T-helper 2 cell treated with Interferon-gamma antibody and Interleukin-4, amounts not matched to agents 5 μg/mL and 100 μg/mL, for 36 hours (primary cell): ENCODE measurements around the gene ZNF775.

Source experiments
- DNase-seq: peaks from one replicate; pipeline ENCODE4 v3.0.0; 2021; ENCODE audit warnings: low spot score
- H3K27ac Mint-ChIP-seq: one replicate; pipeline ENCODE4 v1.8.0; 2021; ENCODE audit warnings: mild to moderate bottlenecking, mixed read lengths
- H3K27me3 Mint-ChIP-seq: one replicate; pipeline ENCODE4 v1.8.0; 2021; ENCODE audit warnings: low read depth, mixed read lengths
- H3K36me3 Mint-ChIP-seq: one replicate; pipeline ENCODE4 v1.8.0; 2021; ENCODE audit warnings: low read depth, mixed read lengths
- H3K4me1 Mint-ChIP-seq: one replicate; pipeline ENCODE4 v1.8.0; 2021; ENCODE audit warnings: low read depth, mixed read lengths
- H3K4me3 Mint-ChIP-seq: one replicate; pipeline ENCODE4 v1.8.0; 2022; ENCODE audit warnings: mild to moderate bottlenecking, moderate library complexity, mixed read lengths
- H3K9me3 Mint-ChIP-seq: one replicate; pipeline ENCODE4 v1.8.0; 2021; ENCODE audit warnings: mixed read lengths

Gene ZNF775

DNA sequence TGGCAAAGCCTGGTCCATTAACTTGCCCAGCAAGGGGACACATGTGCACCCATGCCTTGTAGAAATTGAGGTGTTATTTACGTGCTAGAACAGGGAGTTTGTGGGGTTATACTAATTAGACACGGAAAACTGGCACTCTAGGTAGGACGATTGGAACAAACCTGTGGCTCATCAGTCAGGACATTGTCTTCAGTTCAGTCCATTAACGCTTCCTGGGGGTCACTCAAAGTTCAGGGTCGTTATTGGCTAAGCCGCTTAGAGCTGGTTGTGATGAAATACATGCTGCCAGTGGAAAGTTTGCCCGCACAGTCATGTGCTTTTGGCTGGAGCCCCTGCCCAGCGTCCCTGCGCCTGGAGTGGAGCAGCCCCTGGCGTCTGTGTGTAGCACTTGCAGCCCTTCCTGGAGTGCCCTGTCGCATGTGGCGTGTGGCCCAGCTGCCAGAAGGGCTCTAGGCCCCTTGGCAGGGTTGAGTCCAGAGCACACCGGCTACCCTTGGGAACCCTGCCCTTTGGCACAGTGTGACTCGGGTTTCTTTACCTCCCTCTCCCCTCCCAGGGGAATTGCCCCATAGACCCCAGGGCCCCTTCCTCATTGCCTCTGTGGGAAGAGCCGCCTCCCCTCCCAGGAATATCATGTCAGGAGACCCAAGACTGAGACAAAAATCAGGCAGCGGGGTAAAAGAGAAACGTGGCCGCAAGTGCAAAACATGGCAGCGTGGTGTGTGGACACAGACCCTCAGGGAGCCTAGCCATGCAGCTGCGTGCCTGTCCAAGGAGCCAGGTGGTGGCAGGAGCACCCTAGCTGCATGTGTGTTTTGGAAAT lies 9.8 kb downstream of the ZNF775 start:
- no peak overlapping the region for H3K27ac Mint-ChIP-seq

DNA sequence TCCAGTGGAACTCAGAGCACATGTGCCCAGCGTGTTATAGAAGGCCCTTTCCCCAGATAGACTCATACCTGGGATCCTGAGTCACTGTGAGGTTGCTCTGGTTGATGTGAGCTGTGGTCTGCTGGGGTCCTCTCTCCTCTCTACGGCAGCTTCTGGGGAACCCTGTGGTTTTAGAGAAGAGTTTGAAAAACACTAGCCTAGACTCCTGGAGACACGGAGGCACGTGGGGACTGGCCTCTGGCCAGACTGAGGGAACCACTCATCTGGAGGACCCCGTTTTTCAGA lies 10.3 kb downstream of the ZNF775 start:
- no peak for DNase-seq
- Mint-ChIP-seq H3K4me1 (peaks cover 4% of the 10 kb centered on the region), H3K36me3 (peaks cover 11% of the 10 kb centered on the region), H3K4me3 (no peak overlapping the region), H3K27me3 (no peaks in the 10 kb centered on the region), H3K9me3 (no peaks in the 10 kb centered on the region), H3K27ac (no peak overlapping the region)

More for the DNA sequence above, 9.8 kb downstream of the ZNF775 start:
- DNase-seq = no peak
- Mint-ChIP-seq H3K4me3 (no peak overlapping the region), H3K4me1 (peaks cover 2% of the 10 kb centered on the region), H3K9me3 (no peaks in the 10 kb centered on the region), H3K36me3 (peaks cover 11% of the 10 kb centered on the region), H3K27me3 (no peaks in the 10 kb centered on the region)

- Mint-ChIP-seq H3K27me3 (no peaks in the 10 kb centered on the region), H3K36me3 (peaks cover 11% of the 10 kb centered on the region), H3K27ac (no peak overlapping the region), H3K9me3 (no peaks in the 10 kb centered on the region), H3K4me3 (no peak overlapping the region), H3K4me1 (peaks cover 7% of the 10 kb centered on the region)
- DNase-seq = no peak
These were observed 11.1 kb downstream of the ZNF775 start for GRCh38 chr7:150390205-150390604.

DNA sequence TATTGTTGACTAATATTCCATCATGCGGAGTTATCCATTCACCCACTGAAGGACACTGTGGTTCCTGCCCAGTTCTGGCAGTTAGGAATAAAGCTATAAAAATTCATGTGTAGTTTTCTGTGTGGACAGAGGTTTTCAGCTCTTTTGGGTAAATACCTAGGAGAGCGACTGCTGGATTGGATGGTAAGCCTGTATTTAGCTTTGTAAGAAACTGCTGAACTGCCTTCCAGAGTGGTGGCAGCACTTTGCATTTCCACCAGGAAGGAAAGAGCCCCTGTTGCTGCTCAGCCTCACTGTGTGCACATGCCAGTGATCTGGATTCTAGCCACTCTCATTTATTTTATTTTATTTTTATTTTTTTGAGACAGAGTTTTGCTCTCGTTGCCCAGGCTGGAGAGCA lies 14.2 kb downstream of the ZNF775 start:
- peaks cover 5% of the 10 kb centered on the region for H3K4me1 Mint-ChIP-seq
- no peaks in the 10 kb centered on the region for H3K9me3 Mint-ChIP-seq
- no peak overlapping the region for H3K27ac Mint-ChIP-seq
- no peaks in the 10 kb centered on the region for H3K27me3 Mint-ChIP-seq
- DNase-seq = no peak
- H3K36me3 Mint-ChIP-seq = peaks cover 14% of the 10 kb centered on the region
- H3K4me3 Mint-ChIP-seq = no peak overlapping the region

DNA sequence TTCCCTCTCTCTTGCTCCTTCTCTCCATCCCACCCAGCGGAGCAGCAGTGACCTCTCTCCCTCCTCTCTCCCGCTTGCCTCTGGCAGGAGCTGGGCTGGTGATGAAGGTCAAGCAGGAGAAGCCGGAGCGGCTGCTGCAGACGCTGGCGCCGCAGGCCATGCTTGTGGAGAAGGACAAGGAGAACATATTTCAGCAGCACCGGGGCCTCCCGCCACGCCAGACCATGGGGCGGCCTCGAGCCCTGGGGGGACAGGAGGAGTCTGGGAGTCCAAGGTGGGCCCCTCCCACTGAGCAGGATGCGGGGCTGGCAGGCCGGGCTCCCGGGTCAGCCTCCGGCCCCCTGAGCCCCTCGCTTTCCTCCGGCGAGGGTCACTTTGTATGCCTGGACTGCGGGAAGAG lies 17.3 kb downstream of the ZNF775 start:
- H3K9me3 Mint-ChIP-seq = no peaks in the 10 kb centered on the region
- peaks cover 8% of the 10 kb centered on the region for H3K36me3 Mint-ChIP-seq
- no peak overlapping the region for H3K4me3 Mint-ChIP-seq
- H3K27me3 Mint-ChIP-seq = no peaks in the 10 kb centered on the region
- H3K27ac Mint-ChIP-seq = no peak overlapping the region
- DNase-seq = no peak
- peaks cover 12% of the 10 kb centered on the region for H3K4me1 Mint-ChIP-seq

DNA sequence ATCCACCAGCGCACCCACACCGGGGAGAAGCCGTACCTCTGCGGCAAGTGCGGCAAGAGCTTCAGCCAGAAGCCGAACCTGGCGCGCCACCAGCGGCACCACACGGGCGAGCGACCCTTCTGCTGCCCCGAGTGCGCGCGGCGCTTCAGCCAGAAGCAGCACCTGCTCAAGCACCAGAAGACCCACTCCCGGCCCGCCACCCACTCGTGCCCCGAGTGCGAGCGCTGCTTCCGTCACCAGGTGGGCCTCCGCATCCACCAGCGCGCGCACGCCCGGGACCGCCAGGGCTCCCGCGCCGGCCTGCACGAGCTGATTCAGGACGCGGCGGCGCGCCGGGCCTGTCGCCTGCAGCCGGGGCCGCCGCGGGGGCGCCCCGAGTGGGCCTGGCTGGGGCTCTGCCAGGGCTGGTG lies 17.7 kb downstream of the ZNF775 start:
- no peak for DNase-seq
- Mint-ChIP-seq H3K36me3 (peaks cover 8% of the 10 kb centered on the region), H3K9me3 (no peaks in the 10 kb centered on the region), H3K4me3 (no peak overlapping the region), H3K27me3 (no peaks in the 10 kb centered on the region), H3K4me1 (peaks cover 12% of the 10 kb centered on the region), H3K27ac (no peak overlapping the region)

DNA sequence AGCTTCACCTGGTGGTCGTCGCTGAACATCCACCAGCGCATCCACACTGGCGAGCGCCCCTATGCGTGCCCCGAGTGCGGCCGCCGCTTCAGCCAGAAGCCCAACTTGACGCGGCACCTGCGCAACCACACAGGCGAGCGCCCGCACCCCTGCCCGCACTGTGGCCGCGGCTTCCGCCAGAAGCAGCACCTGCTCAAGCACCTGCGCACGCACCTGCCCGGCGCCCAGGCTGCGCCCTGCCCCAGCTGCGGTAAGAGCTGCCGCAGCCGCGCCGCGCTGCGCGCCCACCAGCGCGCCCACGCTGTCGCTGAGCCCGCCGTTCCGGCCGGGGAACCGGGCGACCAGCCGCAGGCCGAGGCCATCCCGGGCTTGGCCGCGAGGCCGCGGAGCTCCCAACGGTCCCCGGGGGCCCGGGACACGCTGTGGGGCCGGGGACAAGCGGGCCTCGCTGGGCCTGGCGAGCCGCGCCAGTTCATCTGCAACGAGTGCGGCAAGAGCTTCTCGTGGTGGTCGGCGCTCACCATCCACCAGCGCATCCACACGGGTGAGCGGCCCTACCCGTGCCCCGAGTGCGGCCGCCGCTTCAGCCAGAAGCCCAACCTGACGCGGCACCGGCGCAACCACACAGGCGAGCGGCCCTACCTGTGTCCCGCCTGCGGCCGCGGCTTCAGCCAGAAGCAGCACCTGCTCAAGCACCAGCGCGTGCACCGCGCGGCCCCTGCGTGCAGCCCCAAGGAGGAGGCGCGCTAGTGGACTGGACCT lies 18.4 kb downstream of the ZNF775 start:
- Mint-ChIP-seq H3K9me3 (no peaks in the 10 kb centered on the region), H3K27me3 (no peaks in the 10 kb centered on the region), H3K27ac (no peak overlapping the region), H3K36me3 (peaks cover 4% of the 10 kb centered on the region), H3K4me3 (no peak overlapping the region), H3K4me1 (peaks cover 15% of the 10 kb centered on the region)
- DNase-seq = no peak

DNA sequence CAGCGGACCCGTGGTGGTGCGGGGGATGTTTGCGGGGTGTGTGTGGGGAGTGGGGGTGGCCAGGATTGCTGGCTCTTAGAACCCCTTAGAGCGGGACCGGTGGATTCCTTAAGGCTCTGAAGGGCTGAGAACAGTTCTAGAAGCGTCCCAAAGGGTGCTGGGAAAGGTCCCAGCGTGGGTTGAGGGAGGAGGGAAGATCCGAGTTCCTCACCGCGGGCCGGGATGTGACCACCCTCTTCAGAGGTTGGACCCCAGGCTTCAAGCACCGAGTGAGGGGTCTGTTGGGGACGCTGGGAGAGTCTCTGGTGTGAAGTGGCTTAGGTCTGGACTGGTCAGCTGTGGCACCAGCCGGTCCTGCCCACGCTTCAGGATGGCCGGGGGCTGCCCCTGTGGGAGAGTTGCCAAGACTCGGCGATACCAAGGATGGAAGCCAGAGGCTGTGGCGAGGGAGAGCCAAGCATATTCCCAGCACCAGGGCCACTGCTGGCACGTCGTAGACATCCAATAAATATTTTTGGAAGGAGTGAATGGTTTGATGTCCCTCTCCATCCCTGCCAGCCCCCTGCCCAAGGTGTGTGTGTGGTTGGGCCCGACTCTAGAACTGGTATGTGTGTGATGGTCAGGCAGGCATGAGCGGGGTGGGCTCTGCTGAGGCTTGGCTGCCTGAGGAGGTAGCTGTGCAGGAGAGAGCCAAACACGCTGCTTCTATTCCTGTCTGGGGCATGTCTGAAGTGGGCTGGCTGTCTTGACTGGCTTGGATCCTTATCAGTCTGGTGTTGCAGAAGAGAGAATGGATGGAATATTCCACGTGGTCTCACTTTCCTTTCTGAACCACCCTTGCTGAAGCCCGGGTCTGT lies 19.2 kb downstream of the ZNF775 start:
- H3K36me3 Mint-ChIP-seq = peaks cover 4% of the 10 kb centered on the region
- H3K9me3 Mint-ChIP-seq = no peaks in the 10 kb centered on the region
- H3K27ac Mint-ChIP-seq = no peak overlapping the region
- peaks cover 16% of the 10 kb centered on the region for H3K4me1 Mint-ChIP-seq
- DNase-seq = no peak
- H3K4me3 Mint-ChIP-seq = no peak overlapping the region
- no peaks in the 10 kb centered on the region for H3K27me3 Mint-ChIP-seq

GRCh38 chr7:150398965-150399320 lies 19.8 kb downstream of the ZNF775 start:
- Mint-ChIP-seq H3K27me3 (no peaks in the 10 kb centered on the region), H3K4me3 (no peak overlapping the region), H3K36me3 (peaks cover 4% of the 10 kb centered on the region), H3K27ac (no peak overlapping the region), H3K9me3 (no peaks in the 10 kb centered on the region), H3K4me1 (peaks cover 20% of the 10 kb centered on the region)
- DNase-seq = no peak

- H3K4me3 Mint-ChIP-seq = no peak overlapping the region
- peaks cover 24% of the 10 kb centered on the region for H3K4me1 Mint-ChIP-seq
- no peaks in the 10 kb centered on the region for H3K9me3 Mint-ChIP-seq
- no peaks in the 10 kb centered on the region for H3K27me3 Mint-ChIP-seq
- no peak overlapping the region for H3K27ac Mint-ChIP-seq
- no peak for DNase-seq
- H3K36me3 Mint-ChIP-seq = peaks cover 4% of the 10 kb centered on the region
These were observed 20.4 kb downstream of the ZNF775 start for GRCh38 chr7:150399421-150400007.

- H3K27me3 Mint-ChIP-seq = no peaks in the 10 kb centered on the region
- peaks cover 4% of the 10 kb centered on the region for H3K36me3 Mint-ChIP-seq
- H3K4me3 Mint-ChIP-seq = no peak overlapping the region
- H3K9me3 Mint-ChIP-seq = no peaks in the 10 kb centered on the region
- H3K4me1 Mint-ChIP-seq = peaks cover 22% of the 10 kb centered on the region
- no peak for DNase-seq
- no peak overlapping the region for H3K27ac Mint-ChIP-seq
These were observed 21.1 kb downstream of the ZNF775 start for GRCh38 chr7:150400008-150400787.

GRCh38 chr7:150400788-150401423 lies 21.8 kb downstream of the ZNF775 start:
- Mint-ChIP-seq H3K36me3 (peaks cover 2% of the 10 kb centered on the region), H3K27me3 (no peaks in the 10 kb centered on the region), H3K9me3 (no peaks in the 10 kb centered on the region), H3K4me3 (no peak overlapping the region), H3K4me1 (peaks cover 26% of the 10 kb centered on the region), H3K27ac (no peak overlapping the region)
- DNase-seq = no peak

- Mint-ChIP-seq H3K36me3 (peaks cover 2% of the 10 kb centered on the region), H3K4me1 (peaks cover 31% of the 10 kb centered on the region), H3K27ac (no peak overlapping the region), H3K27me3 (no peaks in the 10 kb centered on the region), H3K9me3 (no peaks in the 10 kb centered on the region), H3K4me3 (no peak overlapping the region)
- no peak for DNase-seq
These were observed 22.3 kb downstream of the ZNF775 start for GRCh38 chr7:150401424-150401790.
